Kidney epithelial cell (primary cell): ENCODE measurements around the gene ALOX5AP. TPM values are rescaled to one million over a fixed set of nuclear protein-coding genes. Genes with fewer than 3 reads are reported as not detected.
A peak's percentile ranks its signal among the peaks of the same experiment; 100 is the strongest.

ENCODE experiments used
- DNase-seq: peaks from one replicate; pipeline ENCODE4 v3.0.0-alpha.2; 2010; ENCODE audit warnings: low read depth
- H3K27me3 ChIP-seq: 2 replicates; pipeline ENCODE4 v1.6.0; 2011; ENCODE audit warnings: low read length; ENCODE audit not compliant: control insufficient read depth, insufficient read depth
- H3K36me3 ChIP-seq: 2 replicates; pipeline ENCODE4 v1.5.1; 2011; ENCODE audit warnings: low read length; ENCODE audit not compliant: control insufficient read depth, insufficient read depth
- H3K4me3 ChIP-seq: 2 replicates; pipeline ENCODE4 v1.5.1; 2011; ENCODE audit warnings: low read depth, mild to moderate bottlenecking, control low read depth, low read length
- CTCF ChIP-seq: IDR thresholded peaks from 2 replicates; pipeline ENCODE4 v1.5.1; 2011; ENCODE audit warnings: mild to moderate bottlenecking, moderate library complexity, low read length, control low read depth, inconsistent platforms; ENCODE audit not compliant: insufficient read depth, poor library complexity, severe bottlenecking
- total RNA-seq: library from RNA; depleted of rRNA; stranded (reverse); fragments of >200 nt; gene quantifications from 2 replicates; pipeline ENCODE4 v1.2.3, GENCODE V29; 2015

ALOX5AP gene
- total RNA-seq, 1 donor from 2014 or later: 96.0 TPM

DNA sequence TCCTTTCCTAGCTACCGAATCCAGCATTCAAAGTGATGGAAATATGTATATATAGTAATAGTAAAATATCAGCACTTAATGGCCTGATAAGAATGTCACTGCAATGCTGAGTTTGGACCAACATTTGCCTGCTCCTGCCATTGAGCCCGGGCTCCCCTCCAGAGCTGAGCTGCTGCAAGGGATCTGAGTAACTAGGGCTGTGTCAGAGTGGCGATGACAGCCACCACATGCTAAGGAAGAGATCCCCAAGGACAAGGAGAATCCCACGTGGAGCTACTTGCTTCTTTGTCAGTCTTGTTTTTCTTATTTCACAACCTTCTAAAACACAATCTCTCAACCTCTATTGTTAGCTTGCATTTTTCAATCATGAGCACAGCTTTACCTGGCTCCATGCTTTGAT, 19.5 kb upstream of the ALOX5AP start:
- Histone ChIP-seq H3K4me3 (no peak overlapping the region), H3K36me3 (no peaks in the 10 kb centered on the region), H3K27me3 (no peaks in the 10 kb centered on the region)
- no peak for TF ChIP-seq CTCF
- DNase-seq: no peak

DNA sequence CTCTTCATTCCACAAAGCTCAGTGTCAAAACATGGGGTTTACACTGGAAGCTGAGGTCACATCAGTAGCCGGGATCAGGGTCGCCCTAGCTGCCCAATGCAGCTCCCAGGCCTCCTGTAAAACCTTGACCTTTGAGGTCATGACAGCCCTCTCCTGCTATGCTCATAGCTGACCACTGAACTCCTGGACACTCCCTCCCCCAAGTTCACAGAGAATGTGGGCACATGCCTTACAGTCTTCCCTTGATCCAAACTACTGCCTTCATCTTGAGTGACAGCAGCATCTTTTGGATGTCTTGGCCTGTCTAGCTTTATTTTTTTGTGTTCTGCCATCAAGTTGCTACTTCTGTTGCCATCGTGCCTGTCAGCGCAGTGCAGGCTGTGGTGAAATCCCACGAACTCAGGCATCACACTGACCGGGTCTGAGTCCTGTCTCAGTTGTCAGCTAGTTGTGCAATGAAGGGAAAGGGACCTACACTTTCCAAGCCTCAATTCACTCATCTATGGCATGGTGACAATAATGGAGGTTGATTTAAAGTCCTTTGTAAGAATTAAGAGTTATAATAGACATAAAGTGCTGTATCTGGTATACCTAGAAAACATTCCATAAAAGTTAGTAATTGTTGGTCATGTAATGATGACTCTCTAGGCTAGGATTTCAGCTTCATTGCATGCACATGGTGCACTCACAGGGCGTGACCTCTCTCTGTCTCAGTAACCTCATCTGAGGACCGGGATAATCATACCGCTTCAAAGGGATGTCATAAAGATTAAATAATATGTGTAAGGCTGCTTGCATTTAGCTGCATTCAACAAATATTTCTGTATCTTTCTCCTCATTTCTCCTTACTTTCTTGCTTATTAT, 16.4 kb upstream of the ALOX5AP start:
- DNase-seq: peak; percentile 75
- TF ChIP-seq CTCF: no peak
- Histone ChIP-seq H3K4me3 (no peak overlapping the region), H3K36me3 (no peaks in the 10 kb centered on the region), H3K27me3 (no peaks in the 10 kb centered on the region)

GRCh38 chr13:30719525-30719914, 15.8 kb upstream of the ALOX5AP start:
- no peak for TF ChIP-seq CTCF

GRCh38 chr13:30720172-30720869, 15.0 kb upstream of the ALOX5AP start:
- H3K36me3 ChIP-seq: no peaks in the 10 kb centered on the region
- H3K27me3 ChIP-seq: no peaks in the 10 kb centered on the region
- DNase-seq: no peak
- TF ChIP-seq CTCF: no peak
- H3K4me3 ChIP-seq: no peak overlapping the region

More at GRCh38 chr13:30719525-30719914, 15.8 kb upstream of the ALOX5AP start:
- H3K4me3 ChIP-seq: no peak overlapping the region
- H3K27me3 ChIP-seq: no peaks in the 10 kb centered on the region
- H3K36me3 ChIP-seq: no peaks in the 10 kb centered on the region
- no peak for DNase-seq

DNA sequence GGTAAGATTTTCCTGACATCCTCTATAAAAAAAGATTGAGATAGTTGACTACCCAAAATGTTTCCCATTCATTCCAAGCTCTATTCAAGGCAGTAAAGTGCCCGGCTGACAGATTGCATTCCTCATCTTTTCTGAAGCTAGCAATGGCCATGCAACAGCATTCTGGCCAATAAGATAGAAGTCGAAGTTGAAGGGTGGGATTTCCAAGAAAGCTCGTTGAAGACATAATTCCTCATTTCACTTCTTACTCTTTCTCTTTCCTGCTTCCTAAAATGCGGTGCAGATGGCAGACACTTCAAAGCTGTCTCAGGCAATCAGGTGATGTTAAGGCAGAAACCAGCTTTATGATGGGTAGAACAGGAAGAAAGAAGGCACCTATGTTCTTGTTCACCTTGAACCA, 13.4 kb upstream of the ALOX5AP start:
- Histone ChIP-seq H3K36me3 (no peaks in the 10 kb centered on the region), H3K27me3 (no peaks in the 10 kb centered on the region), H3K4me3 (no peak overlapping the region)
- TF ChIP-seq CTCF: no peak
- DNase-seq: no peak
